Measurements from ENCODE around the gene ZNF786.

ZNF786 gene

GRCh38 chr7:149027611-149028345 is 62.7 kb downstream of the ZNF786 start:
- DNase-seq: no peak
- no peaks in the 10 kb centered on the region for H3K27me3 ChIP-seq (ENCODE audit: insufficient read depth, low read depth, severe bottlenecking)
- H3K4me3 ChIP-seq (ENCODE audit: low read depth, low read length): peak overlapping the region; percentile 67
- H3K36me3 ChIP-seq: peaks cover 24% of the 10 kb centered on the region
- no peak for TF ChIP-seq CTCF (IDR thresholded peaks at IDR 0.05; ENCODE audit: low read depth, low read length)
- peaks cover 3% of the 10 kb centered on the region for H3K9me3 ChIP-seq (ENCODE audit: severe bottlenecking)
- H3K27ac ChIP-seq: peak overlapping the region; percentile 97

- DNase-seq: no peak
- peak overlapping the region; percentile 67 for H3K4me3 ChIP-seq (ENCODE audit: low read depth, low read length)
- H3K36me3 ChIP-seq: peaks cover 27% of the 10 kb centered on the region
- peak overlapping the region; percentile 97; the same call in 1 of the 2 replicates for H3K27ac ChIP-seq
- H3K9me3 ChIP-seq (ENCODE audit: severe bottlenecking): peaks cover 3% of the 10 kb centered on the region
- no peaks in the 10 kb centered on the region for H3K27me3 ChIP-seq (ENCODE audit: insufficient read depth, low read depth, severe bottlenecking)
- TF ChIP-seq CTCF (IDR thresholded peaks at IDR 0.05; ENCODE audit: low read depth, low read length): no peak
Observed at GRCh38 chr7:149027055-149027454, 63.5 kb downstream of the ZNF786 start.

DNA sequence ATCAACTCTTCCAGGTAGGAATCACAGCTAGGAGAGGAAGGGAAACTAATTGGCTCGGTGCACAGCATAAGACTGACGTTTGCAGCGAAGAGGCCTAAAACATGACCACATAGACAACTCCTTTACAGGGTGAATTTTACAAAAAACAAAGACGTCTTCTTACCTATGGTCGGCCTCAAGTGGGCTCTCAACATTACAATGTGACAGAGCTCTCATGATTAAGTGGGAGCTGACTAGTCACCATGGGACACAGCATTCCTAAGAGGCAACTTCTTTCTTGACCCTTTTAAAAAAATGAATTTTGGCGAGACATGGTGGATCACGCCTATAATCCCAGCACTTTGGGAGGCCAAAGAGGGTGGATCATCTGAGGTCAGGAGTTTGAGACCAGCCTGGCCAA is 66.9 kb downstream of the ZNF786 start:
- no peak for DNase-seq

DNA sequence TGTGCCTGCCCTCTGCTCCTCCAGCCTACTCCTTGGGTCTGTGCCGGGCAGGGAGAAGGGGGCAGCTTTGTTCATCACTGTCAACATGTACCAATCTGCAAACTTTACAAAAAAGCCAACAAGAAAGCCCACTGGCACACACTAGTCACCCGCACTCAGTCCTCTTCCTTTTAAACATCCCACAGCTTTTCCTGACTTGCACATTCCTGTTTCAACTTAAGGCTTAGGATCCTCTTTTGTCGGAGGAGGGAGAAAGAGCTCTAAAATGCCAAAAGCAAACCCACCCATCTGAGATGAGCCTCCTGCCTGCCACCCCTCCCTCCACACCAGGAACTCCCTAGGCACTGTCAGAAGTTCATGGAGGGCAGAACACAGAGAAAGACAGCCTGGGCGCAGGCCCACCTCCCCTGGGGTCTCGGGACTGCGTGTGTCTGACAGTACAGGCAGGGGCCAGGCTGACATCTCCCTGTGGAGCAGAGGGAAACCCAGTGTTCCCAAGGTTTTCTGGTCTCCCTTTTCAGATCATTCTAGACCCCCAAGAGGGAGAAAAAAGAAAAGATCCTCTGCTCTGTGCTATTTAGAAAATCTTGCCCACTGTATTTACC is 67.7 kb downstream of the ZNF786 start:
- Histone ChIP-seq H3K36me3 (peaks cover 55% of the 10 kb centered on the region), H3K4me3 (ENCODE audit: low read depth, low read length) (no peak overlapping the region), H3K9me3 (ENCODE audit: severe bottlenecking) (no peaks in the 10 kb centered on the region), H3K27me3 (ENCODE audit: insufficient read depth, low read depth, severe bottlenecking) (no peaks in the 10 kb centered on the region), H3K27ac (no peak overlapping the region)
- TF ChIP-seq CTCF (IDR thresholded peaks at IDR 0.05; ENCODE audit: low read depth, low read length): no peak
- DNase-seq: no peak

More for the DNA sequence above, 66.9 kb downstream of the ZNF786 start:
- TF ChIP-seq CTCF (IDR thresholded peaks at IDR 0.05; ENCODE audit: low read depth, low read length): no peak
- H3K27ac ChIP-seq: peak overlapping the region; percentile 51
- H3K4me3 ChIP-seq (ENCODE audit: low read depth, low read length): no peak overlapping the region
- H3K27me3 ChIP-seq (ENCODE audit: insufficient read depth, low read depth, severe bottlenecking): no peaks in the 10 kb centered on the region
- no peaks in the 10 kb centered on the region for H3K9me3 ChIP-seq (ENCODE audit: severe bottlenecking)
- H3K36me3 ChIP-seq: peaks cover 51% of the 10 kb centered on the region

DNA sequence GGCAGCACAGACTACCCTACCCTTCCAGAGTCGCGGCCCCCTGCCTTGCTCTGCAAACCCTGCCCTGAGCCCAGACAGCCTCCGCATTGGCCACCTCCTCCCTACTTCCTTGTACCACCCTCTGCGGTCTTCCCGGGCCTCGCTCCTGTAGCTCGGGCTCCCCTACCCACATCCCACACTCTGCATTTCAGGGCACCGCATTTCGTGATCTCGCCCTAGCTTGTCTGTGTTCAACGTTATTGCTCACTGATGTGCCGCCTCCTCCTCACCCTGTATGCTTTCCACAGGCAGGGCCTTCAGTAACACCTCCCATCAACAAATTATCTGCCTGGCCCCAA is 68.8 kb downstream of the ZNF786 start:
- H3K4me3 ChIP-seq (ENCODE audit: low read depth, low read length): no peak overlapping the region
- H3K36me3 ChIP-seq: peaks cover 65% of the 10 kb centered on the region
- TF ChIP-seq CTCF (IDR thresholded peaks at IDR 0.05; ENCODE audit: low read depth, low read length): no peak
- no peaks in the 10 kb centered on the region for H3K9me3 ChIP-seq (ENCODE audit: severe bottlenecking)
- H3K27me3 ChIP-seq (ENCODE audit: insufficient read depth, low read depth, severe bottlenecking): no peaks in the 10 kb centered on the region
- no peak for DNase-seq
- no peak overlapping the region for H3K27ac ChIP-seq

All from WERI-Rb-1 (cell line).